ENCODE results near the gene USH1G. TPM values are rescaled to one million over a fixed set of nuclear protein-coding genes. Genes with fewer than 3 reads are reported as not detected.

Gene USH1G
- total RNA-seq, 1 experiment from 2014 or later = not detected

GRCh38 chr17:74903671-74904070 lies 19.4 kb downstream of the USH1G start:
- DNase-seq (ENCODE audit: low read depth) = no peak

GRCh38 chr17:74903034-74903433 lies 20.0 kb downstream of the USH1G start:
- DNase-seq (ENCODE audit: low read depth) = no peak

GRCh38 chr17:74901353-74902135 lies 21.5 kb downstream of the USH1G start:
- DNase-seq (ENCODE audit: low read depth) = no peak

- DNase-seq (ENCODE audit: low read depth) = no peak
These were observed 22.8 kb downstream of the USH1G start for GRCh38 chr17:74900208-74900607.

GRCh38 chr17:74898376-74898946 lies 24.6 kb downstream of the USH1G start:
- DNase-seq (ENCODE audit: low read depth) = no peak

GRCh38 chr17:74893936-74894671 lies 29.0 kb downstream of the USH1G start:
- no peak for DNase-seq (ENCODE audit: low read depth)

GRCh38 chr17:74892974-74893911 lies 29.8 kb downstream of the USH1G start, which contains the start of gene FADS6:
TSS of gene FADS6 (minus strand) at chr17:74893633. CDS start at chr17:74893595, 38 bp downstream.
- DNase-seq (ENCODE audit: low read depth) = no peak

- no peak for DNase-seq (ENCODE audit: low read depth)
These were observed 30.8 kb downstream of the USH1G start for GRCh38 chr17:74892013-74892841.

- no peak for DNase-seq (ENCODE audit: low read depth)
These were observed 32.5 kb downstream of the USH1G start for GRCh38 chr17:74890554-74890953.

GRCh38 chr17:74888469-74888868 lies 34.6 kb downstream of the USH1G start:
- no peak for DNase-seq (ENCODE audit: low read depth)

GRCh38 chr17:74883241-74883745 lies 39.8 kb downstream of the USH1G start:
- no peak for DNase-seq (ENCODE audit: low read depth)

- DNase-seq (ENCODE audit: low read depth) = no peak
These were observed 40.4 kb downstream of the USH1G start for GRCh38 chr17:74882517-74883240.

- no peak for DNase-seq (ENCODE audit: low read depth)
These were observed 42.0 kb downstream of the USH1G start for GRCh38 chr17:74881073-74881472.

GRCh38 chr17:74879308-74879707 lies 43.7 kb downstream of the USH1G start:
- DNase-seq (ENCODE audit: low read depth) = no peak

- no peak for DNase-seq (ENCODE audit: low read depth)
These were observed 44.4 kb downstream of the USH1G start for GRCh38 chr17:74878658-74879057.

GRCh38 chr17:74877592-74878548 lies 45.2 kb downstream of the USH1G start:
- DNase-seq (ENCODE audit: low read depth) = peak; percentile 13

GRCh38 chr17:74875977-74876593 lies 47.0 kb downstream of the USH1G start:
- no peak for DNase-seq (ENCODE audit: low read depth)
